Mesendoderm (in vitro differentiated cells): ENCODE data around the gene ARHGAP26.

Source experiments
- DNase-seq: peaks from one replicate; pipeline ENCODE4 v3.0.0; 2013
- H2AK5ac ChIP-seq: 2 replicates; pipeline ENCODE4 v1.6.1; 2013; ENCODE audit warnings: low read length, inconsistent platforms
- H2BK120ac ChIP-seq: 2 replicates; pipeline ENCODE4 v1.6.1; 2013; ENCODE audit warnings: low read depth, mild to moderate bottlenecking, low read length, moderate library complexity, mixed read lengths
- H2BK15ac ChIP-seq: replicated peaks from 2 replicates; pipeline ENCODE4 v1.6.1; 2013; ENCODE audit warnings: low read depth, mild to moderate bottlenecking, moderate library complexity
- H2BK5ac ChIP-seq: 2 replicates; pipeline ENCODE4 v1.6.1; 2013; ENCODE audit warnings: low read length, inconsistent platforms
- H3K18ac ChIP-seq: 2 replicates; pipeline ENCODE4 v1.6.1; 2013; ENCODE audit warnings: mild to moderate bottlenecking, low read length, mixed read lengths
- H3K23ac ChIP-seq: one replicate; pipeline ENCODE4 v1.6.1; 2013; ENCODE audit warnings: low read length
- H3K27ac ChIP-seq: 2 replicates; pipeline ENCODE4 v1.5.1; 2013; ENCODE audit warnings: low read depth, mild to moderate bottlenecking, inconsistent platforms, low read length, moderate library complexity
- H3K27me3 ChIP-seq: 2 replicates; pipeline ENCODE4 v1.6.1; 2013; ENCODE audit warnings: low read length, control low read depth, mild to moderate bottlenecking, inconsistent platforms; ENCODE audit not compliant: insufficient read depth, poor library complexity
- H3K36me3 ChIP-seq: 2 replicates; pipeline ENCODE4 v1.6.1; 2013; ENCODE audit warnings: low read length, inconsistent platforms; ENCODE audit not compliant: control insufficient read depth, insufficient read depth
- H3K4ac ChIP-seq: one replicate; pipeline ENCODE4 v1.6.1; 2013; ENCODE audit warnings: low read depth, mild to moderate bottlenecking, low read length, moderate library complexity
- H3K4me1 ChIP-seq: 2 replicates; pipeline ENCODE4 v1.6.1; 2013; ENCODE audit warnings: low read depth, low read length, inconsistent platforms; ENCODE audit not compliant: control insufficient read depth
- H3K4me2 ChIP-seq: 2 replicates; pipeline ENCODE4 v1.6.1; 2013; ENCODE audit warnings: low read length
- H3K4me3 ChIP-seq: 2 replicates; pipeline ENCODE4 v1.5.1; 2013; ENCODE audit warnings: mild to moderate bottlenecking, low read length
- H3K56ac ChIP-seq: one replicate; pipeline ENCODE4 v1.6.1; 2013; ENCODE audit warnings: low read length
- H3K79me1 ChIP-seq: 2 replicates; pipeline ENCODE4 v1.6.1; 2013; ENCODE audit warnings: low read length, inconsistent platforms
- H3K79me2 ChIP-seq: 2 replicates; pipeline ENCODE4 v1.6.1; 2013; ENCODE audit warnings: mild to moderate bottlenecking, low read length; ENCODE audit not compliant: control insufficient read depth, insufficient read depth
- H3K9ac ChIP-seq: 2 replicates; pipeline ENCODE4 v1.6.1; 2013; ENCODE audit warnings: low read length, inconsistent platforms
- H4K5ac ChIP-seq: one replicate; pipeline ENCODE4 v1.6.1; 2013; ENCODE audit warnings: low read length
- H4K8ac ChIP-seq: one replicate; pipeline ENCODE4 v1.6.1; 2013; ENCODE audit warnings: low read depth, mild to moderate bottlenecking, control low read depth, low read length, moderate library complexity
- WGBS: extraction: QIAGEN DNeasy Blood & Tissue Kit; methylation state at CpG from one replicate; pipeline ENCODE4 v1.1.7; 2013; ENCODE audit warnings: low lambda C conversion rate, missing lambda C conversion rate; ENCODE audit not compliant: insufficient coverage; ENCODE audit errors: extremely low coverage; 5-methylcytosine and 5-hydroxymethylcytosine counted together

Gene ARHGAP26

DNA sequence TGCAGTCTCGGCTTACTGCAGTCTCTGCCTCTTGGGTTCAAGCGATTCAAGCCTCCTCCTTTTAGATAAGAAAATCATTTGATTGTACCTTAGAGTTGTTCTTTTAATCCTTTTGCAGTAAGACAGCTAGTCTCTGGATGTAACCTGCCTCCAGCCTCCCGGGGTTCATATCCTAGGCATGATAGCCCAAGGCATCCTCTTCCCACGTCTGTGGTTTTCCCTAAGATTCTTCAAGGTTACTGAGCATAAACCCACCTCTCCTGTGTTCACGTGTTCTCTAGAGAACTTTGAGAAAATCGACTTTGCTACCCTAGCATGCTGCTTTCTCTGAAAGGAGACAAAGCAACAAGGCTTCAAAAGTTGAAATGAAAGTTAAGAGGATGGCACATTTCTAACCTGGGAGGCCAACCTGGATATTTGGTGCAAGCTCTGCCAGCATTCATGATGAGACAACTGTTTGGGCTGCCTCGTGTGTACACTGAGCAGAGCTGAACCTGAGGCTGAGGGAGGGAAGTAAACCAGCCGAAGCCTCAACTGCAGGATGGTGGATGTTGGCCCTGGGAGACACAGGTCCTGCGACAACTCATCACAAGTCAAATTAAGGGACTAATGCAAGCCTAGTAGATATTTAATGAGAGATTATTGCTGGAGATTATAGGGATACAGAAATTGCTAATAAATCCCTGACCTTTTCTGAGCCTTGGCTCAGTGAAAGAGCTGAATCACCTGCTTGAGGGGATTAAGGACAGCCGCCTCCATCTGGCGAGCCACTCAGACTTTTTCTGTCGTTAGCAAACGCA lies 261.8 kb downstream of the ARHGAP26 start:
- H3K36me3 ChIP-seq: no peaks in the 10 kb centered on the region
- H3K23ac ChIP-seq: no peak overlapping the region
- H2BK120ac ChIP-seq: no peak overlapping the region
- H3K27me3 ChIP-seq: no peaks in the 10 kb centered on the region
- H3K18ac ChIP-seq: no peak overlapping the region
- H3K27ac ChIP-seq: no peak overlapping the region
- no peak overlapping the region for H3K4ac ChIP-seq
- no peak overlapping the region for H4K5ac ChIP-seq
- H4K8ac ChIP-seq: no peak overlapping the region
- H2BK5ac ChIP-seq: peak overlapping the region; percentile 8
- H3K9ac ChIP-seq: no peak overlapping the region
- no peaks in the 10 kb centered on the region for H3K79me1 ChIP-seq
- no peak overlapping the region for H2BK15ac ChIP-seq
- peak overlapping the region; percentile 43 for H3K56ac ChIP-seq
- peak overlapping the region; percentile 1 for H2AK5ac ChIP-seq
- WGBS: no CpG with 5 or more reads among the region's 13 CpGs
- H3K79me2 ChIP-seq: no peaks in the 10 kb centered on the region
- no peak for DNase-seq
- no peak overlapping the region for H3K4me2 ChIP-seq
- H3K4me3 ChIP-seq: no peak overlapping the region
- no peaks in the 10 kb centered on the region for H3K4me1 ChIP-seq

DNA sequence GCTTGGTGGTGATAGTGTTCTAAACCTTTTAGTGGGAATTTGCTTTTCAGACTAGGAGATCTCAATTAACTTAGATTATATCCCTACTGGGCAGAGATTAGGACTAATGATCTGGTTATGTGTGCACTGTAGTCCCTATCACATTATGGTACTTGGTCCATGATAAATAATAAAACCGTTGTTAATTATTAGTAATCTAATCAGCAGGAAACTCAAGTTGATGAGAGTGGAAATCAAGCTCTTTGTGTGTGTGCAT lies 262.3 kb downstream of the ARHGAP26 start:
- Histone ChIP-seq H3K9ac (no peak overlapping the region), H3K79me1 (no peaks in the 10 kb centered on the region), H3K4ac (no peak overlapping the region), H3K36me3 (no peaks in the 10 kb centered on the region), H3K4me1 (peaks cover under 1% of the 10 kb centered on the region), H2BK5ac (no peak overlapping the region), H2BK15ac (no peak overlapping the region), H2AK5ac (no peak overlapping the region), H3K27me3 (no peaks in the 10 kb centered on the region), H3K4me2 (no peak overlapping the region), H2BK120ac (no peak overlapping the region), H3K18ac (no peak overlapping the region), H3K56ac (no peak overlapping the region), H3K27ac (no peak overlapping the region), H3K23ac (no peak overlapping the region), H3K79me2 (no peaks in the 10 kb centered on the region), H3K4me3 (no peak overlapping the region), H4K5ac (no peak overlapping the region), H4K8ac (no peak overlapping the region)
- no peak for DNase-seq
- WGBS: no CpG with 5 or more reads among the region's 1 CpG

DNA sequence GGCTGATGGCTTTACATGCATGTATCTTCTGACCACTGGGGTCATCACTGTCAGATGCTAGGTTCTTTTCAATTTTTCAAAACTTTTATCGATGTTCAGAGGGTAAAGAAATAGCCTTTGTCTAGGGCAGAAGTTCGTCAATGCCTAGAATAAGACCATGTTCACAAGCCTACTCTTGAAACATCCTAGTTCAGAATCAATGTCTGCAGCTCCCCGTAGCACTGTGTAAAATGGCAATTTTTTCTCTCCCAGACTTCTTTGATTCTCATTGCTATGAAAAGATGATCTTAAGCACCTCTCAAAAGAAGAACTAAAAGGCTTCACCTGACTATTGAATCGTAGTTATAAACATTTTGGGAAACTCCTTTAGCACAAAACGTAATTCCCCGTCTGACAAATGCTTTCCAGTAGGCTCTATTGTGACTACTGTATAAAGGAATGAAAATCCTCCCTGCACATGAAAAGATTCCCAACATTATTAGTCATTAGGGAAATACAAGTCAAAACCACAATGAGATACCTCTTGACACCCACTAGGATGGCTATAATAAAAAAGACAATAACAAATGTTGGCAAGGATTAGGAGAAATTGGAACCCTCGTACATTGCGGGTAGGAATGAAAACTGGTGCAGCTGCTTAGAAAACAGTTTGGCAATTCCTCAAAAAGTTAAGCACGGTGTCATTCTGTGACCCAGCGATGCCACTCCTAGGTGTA lies 263.5 kb downstream of the ARHGAP26 start:
- no peak overlapping the region for H2BK120ac ChIP-seq
- peak overlapping the region; percentile 48 for H2BK15ac ChIP-seq
- no peaks in the 10 kb centered on the region for H3K79me2 ChIP-seq
- H3K56ac ChIP-seq: no peak overlapping the region
- no peaks in the 10 kb centered on the region for H3K79me1 ChIP-seq
- H3K9ac ChIP-seq: no peak overlapping the region
- H2BK5ac ChIP-seq: no peak overlapping the region
- no peak overlapping the region for H3K4me3 ChIP-seq
- peak overlapping the region; percentile 47 for H3K18ac ChIP-seq
- no peak overlapping the region for H4K8ac ChIP-seq
- peaks cover 5% of the 10 kb centered on the region for H3K4me1 ChIP-seq
- H3K23ac ChIP-seq: no peak overlapping the region
- no peak overlapping the region for H4K5ac ChIP-seq
- H3K4ac ChIP-seq: peak overlapping the region; percentile 20
- no peak overlapping the region for H2AK5ac ChIP-seq
- no CpG with 5 or more reads among the region's 10 CpGs for WGBS
- no peak overlapping the region for H3K4me2 ChIP-seq
- H3K27me3 ChIP-seq: no peaks in the 10 kb centered on the region
- no peak for DNase-seq
- H3K27ac ChIP-seq: no peak overlapping the region
- H3K36me3 ChIP-seq: no peaks in the 10 kb centered on the region

DNA sequence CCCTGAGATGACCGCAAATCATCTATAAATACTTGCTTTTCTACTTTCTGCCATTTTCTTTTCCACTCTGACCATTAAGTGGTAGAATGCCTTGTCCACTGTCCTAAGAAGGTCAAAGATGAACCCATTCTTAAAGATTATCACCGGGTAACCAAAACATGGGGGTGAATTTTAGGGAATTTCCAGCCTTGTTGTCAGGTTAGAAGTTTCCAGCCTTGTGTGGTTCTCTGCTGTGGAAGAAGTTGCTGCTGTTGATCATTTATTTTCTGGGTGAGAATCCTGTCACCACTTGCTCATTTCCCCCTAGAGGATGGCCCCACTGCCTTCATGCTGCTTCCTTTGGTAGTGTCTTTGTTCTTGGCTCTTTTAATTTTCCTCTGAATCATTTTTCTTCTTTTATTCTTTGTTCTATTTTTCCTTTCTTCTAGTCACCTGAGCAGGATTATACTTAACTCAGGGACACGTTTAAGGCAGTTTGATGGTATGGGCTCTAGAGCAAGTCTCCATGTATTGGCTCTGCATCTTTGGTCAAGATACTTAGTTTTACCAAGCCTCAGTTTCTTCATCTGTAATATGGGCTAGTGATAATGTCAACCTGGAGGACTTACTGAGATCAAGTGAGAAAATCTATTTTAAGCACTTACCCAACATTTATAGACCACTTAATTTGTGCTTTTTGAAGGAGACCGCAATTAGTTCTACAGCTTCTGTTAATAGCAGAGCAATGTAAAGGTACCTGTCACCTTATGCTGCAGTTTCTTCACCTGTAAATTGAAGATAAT lies 266.2 kb downstream of the ARHGAP26 start:
- Histone ChIP-seq H3K4me3 (no peak overlapping the region), H3K4me1 (peaks cover 5% of the 10 kb centered on the region), H3K27ac (peak overlapping the region; percentile 80), H2BK15ac (peak overlapping the region; percentile 96), H3K18ac (peak overlapping the region; percentile 94), H3K36me3 (no peaks in the 10 kb centered on the region), H4K5ac (no peak overlapping the region), H3K79me2 (no peaks in the 10 kb centered on the region), H3K27me3 (no peaks in the 10 kb centered on the region), H3K9ac (no peak overlapping the region), H3K56ac (peak overlapping the region; percentile 50), H2BK5ac (peak overlapping the region; percentile 83), H2AK5ac (peak overlapping the region; percentile 6), H2BK120ac (peak overlapping the region; percentile 51), H3K23ac (no peak overlapping the region), H3K79me1 (no peaks in the 10 kb centered on the region), H4K8ac (no peak overlapping the region), H3K4ac (peak overlapping the region; percentile 31), H3K4me2 (no peak overlapping the region)
- no peak for DNase-seq
- no CpG with 5 or more reads among the region's 4 CpGs for WGBS

DNA sequence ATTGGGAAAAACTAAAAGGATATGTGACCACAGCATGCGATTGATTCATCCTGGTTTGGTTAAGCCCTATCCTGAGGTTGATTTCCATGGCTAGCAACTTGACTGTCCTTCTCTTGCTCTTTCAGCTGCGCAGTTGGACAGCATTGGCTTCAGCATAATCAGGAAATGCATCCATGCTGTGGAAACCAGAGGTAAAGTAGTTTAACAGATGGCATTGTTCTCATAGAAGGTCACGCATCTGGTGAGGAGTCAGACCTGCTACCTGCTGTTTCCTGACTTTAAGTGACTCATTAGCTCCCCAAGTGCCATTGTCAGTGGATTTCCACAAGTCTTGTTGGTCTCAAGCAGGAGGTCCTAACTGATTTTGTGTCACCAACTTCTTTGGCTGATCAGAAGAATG lies 266.9 kb downstream of the ARHGAP26 start:
- H2AK5ac ChIP-seq: no peak overlapping the region
- no peaks in the 10 kb centered on the region for H3K79me2 ChIP-seq
- no peak overlapping the region for H2BK15ac ChIP-seq
- no peak overlapping the region for H4K5ac ChIP-seq
- peak; percentile 99 for DNase-seq
- no peaks in the 10 kb centered on the region for H3K36me3 ChIP-seq
- no peak overlapping the region for H4K8ac ChIP-seq
- no peaks in the 10 kb centered on the region for H3K79me1 ChIP-seq
- no peak overlapping the region for H2BK5ac ChIP-seq
- H3K23ac ChIP-seq: no peak overlapping the region
- peaks cover 5% of the 10 kb centered on the region for H3K4me1 ChIP-seq
- H3K18ac ChIP-seq: no peak overlapping the region
- H3K27ac ChIP-seq: peak overlapping the region; percentile 80
- H3K4me3 ChIP-seq: no peak overlapping the region
- WGBS: no CpG with 5 or more reads among the region's 3 CpGs
- no peak overlapping the region for H3K9ac ChIP-seq
- H2BK120ac ChIP-seq: no peak overlapping the region
- H3K4me2 ChIP-seq: no peak overlapping the region
- H3K56ac ChIP-seq: no peak overlapping the region
- no peaks in the 10 kb centered on the region for H3K27me3 ChIP-seq
- H3K4ac ChIP-seq: no peak overlapping the region
